Neural progenitor cell (in vitro differentiated cells): ENCODE measurements around the gene KCMF1.

Experiments
- CTCF ChIP-seq: fragments of 200-600 bp; sonication (generic); IDR thresholded peaks from 2 replicates; pipeline ENCODE4 v1.5.1; 2017; ENCODE audit warnings: antibody characterized with exemption, mild to moderate bottlenecking
- EZH2 ChIP-seq: fragments of 200-600 bp; sonication (generic); IDR thresholded peaks from 2 replicates; pipeline ENCODE4 v1.6.1; 2017; ENCODE audit warnings: antibody characterized with exemption, mild to moderate bottlenecking, moderate library complexity
- EZH2phosphoT487 ChIP-seq: fragments of 200-600 bp; sonication (generic); IDR thresholded peaks from 2 replicates; pipeline ENCODE4 v1.6.1; 2017; ENCODE audit warnings: antibody characterized with exemption

DNA sequence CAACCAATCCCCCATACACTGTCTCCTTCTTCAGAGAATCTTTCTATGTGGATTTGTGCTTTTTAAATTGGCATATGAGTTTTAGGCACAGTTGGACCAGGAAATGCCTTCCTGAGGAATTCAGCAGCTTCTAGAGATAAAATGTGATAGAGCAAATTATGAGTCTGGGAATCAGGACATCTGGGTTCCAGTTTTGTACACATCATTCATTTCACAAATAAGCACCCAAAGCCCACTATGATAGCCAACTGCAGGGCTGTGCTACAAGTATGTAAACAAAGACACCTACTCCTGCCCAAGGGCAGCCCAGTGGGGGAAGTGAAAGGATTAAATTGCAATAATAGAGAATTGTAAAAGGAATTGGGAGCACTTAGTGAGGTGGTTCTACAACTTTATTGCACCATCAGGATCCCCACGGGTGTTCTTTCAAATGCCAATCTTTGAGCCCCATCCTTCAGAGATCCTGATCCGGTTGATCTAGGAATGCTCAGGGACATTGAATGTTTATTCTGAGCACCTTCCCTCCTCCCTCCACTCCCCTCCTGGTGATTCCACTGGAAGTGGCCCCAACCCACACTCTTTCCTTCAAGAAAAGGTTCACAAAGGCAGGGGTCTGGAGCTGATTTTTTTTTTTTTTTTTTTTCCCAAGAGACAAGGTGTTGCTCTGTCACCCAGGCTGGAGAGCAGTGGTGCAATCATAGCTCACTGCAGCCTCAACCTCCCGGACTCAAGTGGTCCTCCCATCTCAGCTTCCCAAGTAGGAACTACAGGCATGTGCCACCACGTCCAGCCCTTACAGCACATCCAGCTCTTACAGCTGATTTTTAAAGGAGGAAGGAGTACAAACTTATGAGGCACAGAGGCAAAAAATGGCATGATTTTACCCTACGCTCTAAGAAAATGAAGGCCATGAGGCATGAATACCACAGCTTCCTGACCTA lies 11.1 kb upstream of the KCMF1 start:
- TF ChIP-seq CTCF (no peak), EZH2phosphoT487 (no peak), EZH2 (no peak)
